ENCODE data around the gene TAC3. TPM values are rescaled to one million over a fixed set of nuclear protein-coding genes. Genes with fewer than 3 reads are reported as not detected.
"Not testable (repeated sequence)": the region's sequence is repeated elsewhere in the genome, so short reads cannot be mapped to it uniquely, and the experiment has no call there.

Gene TAC3
- total and polyA plus RNA-seq, 2 of the 4 experiments (the other 2 are of a cell fraction), result 0.94 TPM; not detected in 1

DNA sequence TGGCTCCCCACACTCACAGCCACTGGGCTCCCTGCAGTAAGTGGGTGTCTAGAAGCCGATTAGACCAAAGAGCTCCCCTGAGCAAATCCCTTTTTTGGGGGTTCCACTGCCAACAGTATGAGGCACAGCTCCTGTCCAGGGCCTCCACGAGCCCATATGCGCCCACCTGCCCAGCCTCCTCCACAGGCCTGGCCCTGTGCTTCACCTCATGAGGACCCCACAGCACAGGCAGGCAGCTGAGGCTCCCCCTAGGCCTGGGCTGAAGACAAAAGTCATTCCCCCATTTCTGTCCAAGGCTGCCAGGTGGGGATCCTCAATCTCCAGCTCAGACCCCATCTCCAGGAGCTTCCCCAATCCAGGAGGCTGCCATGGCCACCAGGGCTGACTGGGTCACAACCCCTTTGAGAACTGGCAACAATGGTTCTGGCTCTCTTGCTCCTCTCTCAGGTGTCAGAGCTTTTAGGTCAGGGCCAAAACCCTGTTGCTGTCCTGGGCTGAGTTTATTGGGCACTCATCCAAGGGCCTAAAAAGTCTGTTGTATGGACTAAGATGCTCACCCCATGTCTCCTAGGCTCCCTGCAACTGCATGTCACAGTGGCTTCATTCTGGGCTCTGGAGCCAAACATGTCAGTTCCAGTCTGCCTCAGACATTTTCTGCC lies 33.6 kb downstream of the TAC3 start:
- H3K9ac ChIP-seq (ENCODE audit: low read depth, low read length); H3K4me1 ChIP-seq (ENCODE audit: control insufficient read depth, insufficient read depth, low read length); H3K18ac ChIP-seq (ENCODE audit: low read depth, low read length); H2AK9ac ChIP-seq (replicated peaks; ENCODE audit: low read depth, low read length, poor library complexity); H3K27me3 ChIP-seq (ENCODE audit: control insufficient read depth, insufficient read depth, low read length); H2BK15ac ChIP-seq (ENCODE audit: low read depth, low read length); intact Hi-C loops (cut with micrococcal nuclease); H4K5ac ChIP-seq (ENCODE audit: low read depth, low read length); H3K79me1 ChIP-seq (ENCODE audit: low read depth in 1 of 2, low read length in 2 of 2); H3K9me1 ChIP-seq (ENCODE audit: insufficient read depth, low read length); H2AK5ac ChIP-seq (ENCODE audit: low read depth, low read length); BruUV-seq (replicated peaks); H2BK5ac ChIP-seq (ENCODE audit: low read depth, low read length, poor library complexity, severe bottlenecking); dilution Hi-C loops (cut with HindIII; ENCODE audit: low sequenced_read_pairs, unreplicated experiment); CTCF ChIA-PET; H4K91ac ChIP-seq (ENCODE audit: insufficient read depth, low read depth, low read length); H2BK20ac ChIP-seq (ENCODE audit: low read depth, low read length); H3K27ac ChIP-seq (ENCODE audit: insufficient read depth, low read length); H3K14ac ChIP-seq (replicated peaks; ENCODE audit: low read depth, low read length); H3K9me3 ChIP-seq (ENCODE audit: control insufficient read depth, insufficient read depth, low read length); H2AFZ ChIP-seq (replicated peaks; ENCODE audit: low read length, poor library complexity); H3K4me3 ChIP-seq (ENCODE audit: insufficient read depth, low read depth, low read length); POLR2A ChIA-PET (ENCODE audit: unreplicated experiment); H3K56ac ChIP-seq (ENCODE audit: extremely low read depth, insufficient read depth, low read length); H4K8ac ChIP-seq (ENCODE audit: low read depth in 2 of 2, low read length in 2 of 2); ATAC-seq (ENCODE audit: low read depth); DNase-seq; H3K36me3 ChIP-seq (ENCODE audit: control insufficient read depth, insufficient read depth, low read length); H3K4me2 ChIP-seq (ENCODE audit: low read depth, low read length); H2BK120ac ChIP-seq (ENCODE audit: low read depth, low read length); H4K20me1 ChIP-seq (ENCODE audit: insufficient read depth, low read length); H3K23ac ChIP-seq (ENCODE audit: low read depth, low read length); H3K4ac ChIP-seq (ENCODE audit: low read depth, low read length): not testable (repeated sequence)
- WGBS, 2 experiments (ENCODE audit: extremely low coverage in 2 of 2, insufficient read length in 1 of 2), result no CpG with 5 or more reads among the region's 3 CpGs
- in situ Hi-C loops (cut with MboI; ENCODE audit: low sequenced_read_pairs), result loop anchor here (25.0 kb wide), 1 partner anchor 470 kb away; the partner anchor contains the start of gene RBMS2
